Stimulated activated CD4-positive, alpha-beta T cell treated with anti-CD3 and anti-CD28 coated beads, Interleukin-2, amount 100 ng/mL, for 48 hours (primary cell): ENCODE measurements around the gene PAM16.

Experiments
- DNase-seq, 2 donors: peaks; one replicate each; pipeline ENCODE4 v3.0.0-alpha.2; 2020

PAM16 gene

DNA sequence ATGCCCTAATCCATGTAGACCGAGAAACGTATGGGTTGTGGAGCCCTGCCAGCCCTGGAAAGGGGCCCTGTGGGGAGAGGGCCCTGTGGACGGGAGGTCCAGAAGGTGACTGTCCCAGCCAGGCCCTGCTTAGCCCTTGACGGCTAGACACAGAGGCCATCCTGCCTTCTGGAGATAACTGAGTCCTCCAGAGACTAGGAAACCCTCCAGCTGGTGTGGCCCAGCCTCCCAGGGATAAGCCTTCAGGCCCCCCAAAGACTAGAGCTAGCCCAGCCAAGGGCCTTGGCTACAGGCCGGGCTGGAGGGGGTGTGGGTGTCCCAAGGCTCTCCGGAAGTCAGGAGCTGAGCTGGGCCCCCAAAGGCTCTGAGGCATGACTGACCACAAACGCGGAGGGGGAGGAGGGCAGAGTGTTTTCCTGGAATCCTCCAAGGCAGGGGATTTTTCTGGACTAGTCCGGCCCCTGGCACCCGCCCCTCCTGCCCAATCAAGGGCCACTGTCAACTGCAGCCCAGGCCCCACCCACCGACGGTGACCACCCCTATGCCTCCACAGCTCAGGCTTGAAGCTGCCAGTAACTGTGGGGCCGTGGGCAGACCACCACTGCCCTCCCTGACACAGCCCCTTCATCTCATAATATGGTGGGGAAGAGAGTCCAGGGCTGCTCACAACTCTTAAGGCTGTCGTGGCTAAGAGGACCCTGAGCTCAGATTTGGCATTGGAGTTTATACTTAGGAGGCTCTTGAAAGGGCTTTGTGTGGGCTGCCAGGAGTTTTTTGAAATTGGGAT, 19.6 kb upstream of the PAM16 start:
- no peak for DNase-seq

DNA sequence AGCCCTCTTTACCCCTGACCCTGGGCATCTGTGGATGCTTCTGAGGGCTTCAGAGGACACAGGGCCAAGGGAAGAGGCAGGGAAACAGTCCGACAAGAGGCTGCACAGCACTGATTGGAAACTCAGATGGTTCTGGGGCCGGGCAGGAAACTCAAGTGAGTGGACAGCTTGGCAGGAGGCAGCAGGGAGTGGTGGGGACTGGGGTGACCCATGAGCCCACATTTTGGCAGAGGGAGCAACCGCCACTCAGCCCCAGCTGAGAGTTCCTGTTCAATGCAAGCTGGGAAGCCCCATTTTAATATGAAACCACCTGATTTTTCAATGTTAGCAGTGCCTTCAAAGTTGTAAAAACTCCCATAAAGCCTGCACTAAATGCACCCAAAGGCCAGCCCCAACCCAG, 19.0 kb upstream of the PAM16 start:
- DNase-seq, result no peak

DNA sequence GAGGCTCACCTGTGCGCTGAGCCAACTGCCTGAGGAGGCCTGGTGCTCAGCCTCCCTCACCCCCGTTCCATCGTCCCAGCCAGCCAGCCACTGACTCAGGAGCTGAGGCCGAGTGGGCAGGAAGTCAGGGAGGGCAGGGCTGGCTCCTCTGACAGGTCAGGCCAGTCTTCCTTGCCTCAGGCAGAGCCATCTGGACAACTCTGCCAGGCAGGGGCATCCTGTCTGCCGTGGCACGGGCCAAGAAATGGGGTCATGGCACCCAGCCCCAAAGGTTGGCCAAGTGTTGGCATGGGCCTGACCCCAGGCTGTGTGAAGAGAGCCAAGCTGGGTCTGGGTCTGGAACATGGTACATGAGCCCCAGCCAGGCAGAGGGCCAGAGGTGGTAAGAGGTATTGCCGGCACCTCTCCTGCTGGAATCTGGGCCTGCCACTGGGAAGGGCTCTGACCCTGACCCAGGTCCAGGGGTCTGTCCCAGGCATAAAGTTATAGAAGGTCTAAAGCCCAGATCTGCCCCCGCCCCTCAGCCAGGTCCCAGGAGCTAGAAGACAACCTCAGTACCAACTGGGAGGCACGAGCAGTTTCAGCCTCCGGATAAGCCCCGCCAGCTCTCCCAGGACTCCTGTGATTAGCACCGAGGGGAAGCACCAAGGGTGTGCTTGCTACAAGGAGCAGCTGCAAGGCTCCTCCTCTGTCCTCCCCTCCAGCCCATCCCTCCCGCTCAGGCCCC, 18.0 kb upstream of the PAM16 start:
- DNase-seq, result no peak

DNA sequence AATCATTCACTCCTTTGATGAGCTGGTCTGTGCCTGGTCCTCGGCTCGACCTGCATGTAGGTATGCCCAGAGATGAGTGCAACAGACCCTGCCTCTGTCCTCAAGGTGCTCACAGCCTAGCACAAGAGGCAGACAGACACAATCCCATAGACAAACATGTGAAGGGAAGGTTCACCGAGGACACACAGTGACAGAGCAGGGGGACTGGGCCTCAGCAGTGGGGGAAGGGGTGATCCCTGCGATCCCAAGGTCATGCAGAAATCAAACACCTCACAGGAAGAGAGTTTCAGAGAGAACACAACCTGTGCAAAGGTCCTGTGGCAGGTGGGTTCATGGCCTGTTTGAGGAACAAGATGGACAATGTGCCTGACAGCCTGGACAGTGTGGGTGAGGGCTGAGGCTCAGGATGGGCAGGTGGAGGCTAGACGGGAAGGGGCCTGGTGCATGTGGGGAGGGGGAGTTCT, 16.3 kb upstream of the PAM16 start:
- DNase-seq, result no peak

DNA sequence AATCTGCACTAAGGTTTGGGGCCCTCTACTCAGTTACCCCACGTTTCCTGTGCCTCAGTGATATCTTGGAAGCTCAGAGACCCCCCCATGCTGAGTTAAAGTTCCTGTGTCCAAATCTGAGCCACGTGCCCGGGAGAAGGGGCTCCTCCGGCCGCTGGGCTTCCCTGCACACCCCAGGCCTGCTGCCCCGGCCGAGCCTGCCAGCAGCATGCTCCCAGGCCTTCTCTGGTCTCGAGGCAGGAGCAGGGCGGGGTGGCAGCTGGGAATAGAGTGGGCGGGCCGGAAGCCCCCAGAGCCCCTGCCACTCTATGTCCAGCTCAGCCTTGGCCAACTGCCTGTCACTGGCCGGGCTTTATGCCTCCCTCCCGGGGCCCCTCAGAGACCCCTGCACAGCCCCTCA, 14.9 kb upstream of the PAM16 start:
- no peak for DNase-seq

DNA sequence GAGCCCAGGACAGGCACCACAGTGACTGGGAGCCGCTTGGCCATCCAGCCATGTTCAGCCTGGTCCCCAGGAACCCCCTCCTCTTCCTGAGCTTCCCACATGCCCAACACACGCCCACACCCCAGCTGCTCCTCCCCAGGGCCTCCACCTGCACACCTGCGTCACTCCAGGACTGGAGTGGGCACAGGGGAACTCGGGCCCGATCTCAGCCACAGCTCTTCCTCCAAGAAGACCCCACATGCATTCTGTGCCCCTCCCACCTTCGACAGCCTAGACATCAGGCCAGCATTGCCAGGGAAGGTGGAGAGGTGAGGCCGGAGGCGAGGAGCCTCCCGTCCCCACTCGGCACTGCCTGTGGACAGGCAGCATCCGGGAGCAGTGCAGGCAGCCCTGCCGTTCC, 14.5 kb upstream of the PAM16 start:
- no peak for DNase-seq

DNA sequence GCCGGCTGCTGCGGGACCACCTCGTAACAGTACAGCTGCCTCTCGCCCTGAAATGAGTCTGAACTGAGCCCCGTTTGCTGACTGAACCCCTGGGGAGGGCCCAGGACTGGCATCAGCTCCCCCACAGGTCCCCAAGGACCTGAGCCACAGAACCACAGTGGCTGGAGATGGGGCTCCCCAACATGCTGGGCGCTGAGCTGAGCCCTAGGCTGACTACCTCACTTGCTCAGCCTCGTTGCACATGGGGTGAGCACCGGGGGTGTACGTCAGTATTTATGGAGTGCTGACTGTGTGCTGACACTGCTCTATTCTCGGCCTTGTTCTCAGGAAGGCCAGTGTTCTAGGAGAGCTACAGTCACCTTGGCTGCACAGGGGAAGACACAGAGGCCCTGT, 13.9 kb upstream of the PAM16 start:
- no peak for DNase-seq

DNA sequence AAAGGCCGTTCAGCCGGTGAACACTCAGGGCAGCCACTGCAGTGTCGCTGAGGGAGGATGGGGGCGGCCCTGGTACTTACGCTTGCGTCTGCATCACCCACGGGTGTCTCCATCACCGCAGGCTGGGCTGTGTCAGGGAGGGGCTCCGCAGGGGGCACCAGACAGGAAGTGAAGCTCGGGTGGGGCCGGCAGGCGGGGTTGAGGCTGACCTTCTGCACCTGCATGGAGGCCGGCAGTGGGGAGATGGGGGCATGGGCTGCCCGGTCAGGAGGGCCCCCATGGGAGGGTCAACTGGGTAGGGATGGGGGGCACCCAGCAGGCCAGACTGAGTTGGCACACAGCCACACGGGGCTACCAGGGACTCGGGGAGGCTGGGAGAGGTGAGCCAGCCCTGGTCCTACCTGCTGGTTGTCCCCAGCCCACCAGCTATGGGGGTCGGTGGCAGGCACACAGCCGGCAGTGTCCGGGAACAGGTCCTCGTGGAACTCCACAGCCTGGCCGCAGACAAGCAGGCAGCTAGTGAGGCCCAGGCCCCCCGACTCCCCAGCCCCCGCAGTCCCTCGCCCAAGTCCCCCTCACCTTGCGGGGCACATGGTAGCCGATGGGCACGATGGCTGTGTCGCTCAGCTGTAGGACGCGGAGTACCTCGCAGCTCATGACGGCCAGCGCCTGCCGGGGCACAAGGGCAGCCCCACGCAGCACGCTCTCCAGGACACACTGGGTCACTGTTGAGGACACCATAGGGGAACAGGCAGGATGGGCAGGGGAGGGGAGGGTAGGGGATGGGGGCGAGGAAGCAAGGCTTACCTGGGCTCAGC, 13.3 kb upstream of the PAM16 start:
- DNase-seq, result no peak

DNA sequence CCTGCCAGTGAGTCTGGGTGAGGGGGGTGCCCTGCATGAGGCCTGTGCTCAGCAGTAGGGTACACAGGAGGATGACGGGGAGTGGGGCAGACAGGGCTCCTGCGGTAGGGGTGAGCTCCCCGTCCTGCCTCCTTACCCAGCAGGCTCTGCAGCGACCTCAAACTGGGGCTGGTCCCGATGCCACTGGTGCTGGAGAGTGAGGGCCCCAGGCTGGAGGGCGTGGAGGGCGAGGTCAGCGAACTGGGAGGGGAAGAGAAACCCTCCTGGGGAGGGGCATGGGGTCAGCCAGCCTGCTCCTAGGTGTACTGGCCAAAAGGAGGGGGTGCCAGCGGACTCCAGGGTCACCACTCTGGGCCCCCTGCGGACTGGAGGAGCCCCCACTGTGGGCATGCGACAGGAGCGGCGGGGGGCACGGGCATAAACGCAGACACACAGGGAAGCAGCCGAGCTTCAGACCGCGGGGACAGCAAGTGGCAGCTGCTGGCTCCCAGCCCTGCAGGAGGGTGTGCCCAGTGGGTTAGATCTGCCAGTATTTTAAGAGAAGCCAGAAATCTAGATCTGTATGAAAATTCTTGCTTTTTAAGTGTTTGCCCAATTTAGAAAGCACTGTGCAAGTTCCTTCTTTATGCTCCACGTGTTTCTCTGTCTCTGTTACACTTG, 11.5 kb upstream of the PAM16 start:
- DNase-seq, result no peak

DNA sequence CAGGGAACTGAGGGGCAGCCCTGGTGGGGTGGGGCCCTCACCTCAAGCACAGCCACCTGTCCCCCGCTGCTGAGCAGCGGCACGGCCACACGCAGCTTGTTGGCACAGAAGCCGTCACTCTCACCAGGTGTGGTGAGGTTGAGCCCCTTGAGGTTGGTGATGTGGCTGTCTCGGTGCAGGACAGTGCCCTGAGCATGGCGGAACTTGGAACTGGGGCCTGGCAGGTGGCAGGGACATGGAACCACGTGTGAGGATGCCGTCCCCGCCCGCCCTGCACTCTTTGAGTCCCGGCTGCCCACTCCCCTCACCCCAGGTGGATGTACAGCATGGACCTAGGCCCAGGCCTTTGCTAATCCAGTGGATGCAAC, 10.8 kb upstream of the PAM16 start:
- no peak for DNase-seq

DNA sequence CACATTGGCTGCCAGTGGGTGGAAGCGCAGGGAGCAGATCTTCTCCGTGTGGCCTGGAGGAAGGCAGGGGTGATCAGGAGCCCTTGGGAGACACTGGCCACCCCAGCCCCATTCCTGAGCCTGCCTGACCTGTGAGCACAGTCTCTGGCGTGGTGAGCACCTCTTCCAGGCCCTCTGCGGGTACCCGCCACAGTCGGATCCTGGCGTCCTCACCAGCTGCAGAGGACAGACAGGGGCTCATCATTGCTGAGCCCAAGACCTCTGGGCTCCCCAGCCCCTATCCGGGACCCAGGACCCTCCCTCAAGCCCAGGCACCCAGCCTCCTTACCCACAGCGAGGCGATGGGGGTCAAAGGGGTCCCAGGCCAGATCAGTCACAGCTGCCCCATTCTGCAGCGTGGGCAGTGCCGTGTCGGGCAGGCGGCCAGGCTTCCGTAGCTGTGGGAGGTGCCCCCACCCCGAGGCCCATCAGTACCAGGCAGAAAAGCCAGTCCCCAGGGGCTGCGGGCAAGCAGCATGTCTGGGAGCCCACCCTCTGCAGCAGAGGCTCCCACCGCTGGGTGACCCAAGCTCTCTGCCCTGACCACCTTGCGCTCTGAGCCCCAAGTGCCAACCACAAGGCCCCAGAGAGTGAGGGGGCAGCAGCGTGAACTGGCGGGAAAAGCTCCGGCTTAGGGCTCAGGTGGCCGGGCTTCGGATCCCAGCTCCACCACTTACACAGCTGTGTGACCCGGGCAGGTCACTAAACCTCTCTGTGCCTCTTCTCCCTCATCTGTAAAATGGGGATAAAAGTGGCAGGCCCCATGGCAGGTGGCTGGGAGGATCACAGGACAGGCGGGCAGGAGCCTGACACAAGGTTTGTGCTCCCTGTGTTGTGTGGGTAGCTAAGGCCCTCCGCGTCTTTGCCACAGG, 10.2 kb upstream of the PAM16 start:
- no peak for DNase-seq

DNA sequence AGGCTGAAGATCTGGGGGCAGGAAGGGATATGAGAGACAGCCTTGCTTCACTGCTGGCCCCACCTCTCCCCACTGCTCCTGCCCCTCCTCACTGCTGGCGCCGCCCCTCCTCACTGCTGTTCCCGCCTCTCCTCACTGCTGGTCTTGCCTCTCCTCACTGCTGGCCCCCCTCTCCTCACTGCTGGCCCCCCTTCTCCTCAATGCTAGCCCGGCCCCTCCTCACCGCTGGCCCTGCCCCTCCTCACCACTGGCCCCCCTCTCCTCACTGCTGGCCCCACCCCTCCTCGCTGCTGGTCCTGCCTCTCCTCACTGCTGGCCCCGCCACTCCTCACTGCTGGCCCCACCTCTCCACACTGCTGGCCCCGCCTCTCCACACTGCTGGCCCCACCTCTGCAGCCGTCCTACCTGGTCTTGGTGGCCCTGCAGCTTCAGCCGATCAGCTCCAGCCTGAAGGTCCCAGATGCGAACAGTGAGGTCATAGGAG, 9.5 kb upstream of the PAM16 start:
- DNase-seq, result no peak

DNA sequence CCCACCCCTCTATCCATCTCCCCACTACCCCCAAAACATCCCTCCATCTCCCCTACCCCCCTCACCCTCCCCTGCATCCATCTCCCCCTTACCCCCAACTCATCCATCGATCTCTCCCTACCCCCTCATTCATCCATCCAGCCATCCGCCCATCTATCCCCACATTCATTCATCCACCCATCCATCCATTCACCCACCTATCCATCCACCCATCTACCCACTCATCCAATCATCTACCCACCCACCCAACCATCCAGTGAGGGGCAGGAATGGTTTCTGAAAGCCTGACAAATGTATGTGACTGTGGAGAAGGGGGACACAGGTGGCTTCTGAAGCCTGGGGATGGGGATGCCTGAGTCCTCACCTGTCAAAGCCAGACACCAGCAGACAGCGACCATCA, 8.8 kb upstream of the PAM16 start:
- no peak for DNase-seq

DNA sequence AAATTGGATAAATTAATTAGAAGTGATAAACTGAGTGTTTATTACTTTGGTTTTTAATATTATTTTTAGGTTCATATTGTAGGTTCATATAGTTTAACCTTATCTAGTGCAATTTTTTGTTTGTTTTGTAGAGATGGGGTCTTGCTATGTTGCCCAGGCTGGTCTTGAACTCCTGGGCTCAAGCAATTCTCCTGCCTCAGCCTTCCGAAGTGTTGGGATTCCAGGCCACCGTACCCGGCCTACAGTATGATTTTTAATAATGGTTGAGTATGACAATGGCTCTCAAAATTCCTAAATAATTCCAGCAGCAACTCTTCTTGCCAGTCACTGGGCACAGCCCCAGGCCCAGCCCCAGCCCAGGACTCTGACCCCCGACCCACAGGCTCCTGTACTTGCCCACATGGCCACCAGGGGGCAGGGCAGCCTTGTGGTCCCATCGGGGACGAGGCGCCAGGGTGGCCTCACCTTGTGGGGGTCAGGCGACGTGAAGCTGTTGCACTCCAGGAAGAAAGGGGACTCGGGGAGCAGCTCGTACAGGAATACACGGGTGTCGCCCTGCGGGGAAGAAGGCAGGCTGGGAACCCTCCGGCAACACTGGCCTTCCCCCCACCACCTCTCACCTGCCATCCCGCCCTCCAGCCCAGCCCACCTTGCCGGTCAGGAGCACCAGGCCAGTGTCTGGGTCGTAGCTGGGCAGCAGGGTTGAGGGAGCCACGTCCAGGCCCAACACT, 7.9 kb upstream of the PAM16 start:
- DNase-seq, result peak; percentile 59 to 72

DNA sequence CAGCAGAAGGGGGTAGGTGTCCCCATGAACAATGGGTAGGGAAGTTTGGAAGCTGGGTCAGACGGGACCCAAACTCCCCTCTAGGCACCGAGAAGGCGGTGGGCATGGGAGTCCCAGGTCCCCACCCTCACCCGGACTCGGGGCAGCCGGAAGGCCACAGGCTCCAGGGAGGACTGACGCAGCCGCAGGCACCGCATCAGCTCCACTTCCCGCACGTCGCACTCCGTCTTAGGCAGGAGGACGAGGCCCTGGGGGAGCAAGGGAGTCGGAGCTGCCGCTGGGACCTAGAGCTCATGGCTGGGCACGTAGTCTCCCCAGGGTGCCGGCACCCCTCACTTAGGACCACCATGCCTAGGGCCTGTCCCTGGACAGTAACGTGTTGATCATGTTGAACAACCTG, 7.1 kb upstream of the PAM16 start:
- no peak for DNase-seq

DNA sequence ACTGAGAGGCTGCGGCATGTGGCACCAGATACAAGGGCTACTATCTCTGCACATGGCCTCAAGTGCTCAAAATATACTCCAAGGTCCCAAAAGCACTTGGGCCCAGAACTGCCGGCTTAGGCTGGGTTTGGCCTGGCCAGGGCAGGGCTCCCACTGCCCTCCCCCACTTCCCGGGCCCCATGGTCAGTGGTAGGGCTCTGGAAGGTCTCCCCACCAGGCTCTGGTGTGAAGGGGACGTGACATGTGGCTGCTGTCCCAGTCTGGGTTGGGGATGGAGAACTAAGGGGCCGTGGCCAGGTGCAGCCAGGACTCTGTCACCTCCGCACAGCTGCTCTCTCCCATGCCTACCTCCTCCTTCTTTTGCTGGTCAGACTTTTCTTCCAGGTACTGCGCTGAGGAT, 5.7 kb upstream of the PAM16 start:
- no peak for DNase-seq

DNA sequence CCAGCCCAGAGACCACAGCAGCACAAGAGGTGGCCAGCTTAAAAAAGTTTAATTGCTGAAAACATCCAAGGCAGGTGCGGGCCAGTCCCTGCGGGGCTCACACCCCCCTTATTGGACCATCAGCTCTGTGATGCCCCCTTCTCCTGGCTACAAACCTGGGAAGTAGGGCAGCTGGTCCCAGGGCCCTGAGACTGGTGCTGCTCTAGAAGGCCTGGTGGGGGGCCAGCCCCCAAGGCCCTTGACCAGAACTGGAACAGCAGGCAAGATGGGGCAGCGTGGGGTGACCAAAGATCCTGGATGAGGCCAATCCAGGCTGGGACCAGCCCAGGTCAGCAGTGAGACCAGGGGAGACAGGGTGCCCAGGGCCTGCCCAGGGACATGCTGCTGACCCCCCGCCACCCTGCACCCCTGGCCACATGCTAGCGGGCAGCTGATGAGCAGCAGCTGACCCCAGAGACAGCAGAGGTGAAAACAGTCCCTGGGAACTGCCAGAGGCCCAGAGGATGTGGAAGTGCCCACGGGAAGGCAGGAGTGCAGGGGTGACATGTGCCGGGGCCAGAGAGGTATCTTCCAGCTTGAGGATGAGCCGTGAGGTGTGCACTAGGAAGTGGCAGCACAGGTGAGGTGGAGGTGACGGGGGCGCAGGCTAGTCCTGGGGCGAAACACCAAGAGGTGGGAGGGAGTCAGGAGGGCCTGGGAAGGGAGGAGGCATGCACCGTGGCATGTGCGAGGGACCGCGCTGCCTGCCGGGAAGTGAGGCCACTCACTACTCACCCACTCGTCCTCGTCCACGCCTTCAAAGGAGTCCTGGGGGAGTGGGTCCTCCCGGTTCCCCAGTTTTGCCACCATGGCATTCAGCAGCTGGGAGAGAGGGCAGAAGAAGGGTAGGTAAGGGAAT, 3.6 kb upstream of the PAM16 start:
- DNase-seq, result no peak

DNA sequence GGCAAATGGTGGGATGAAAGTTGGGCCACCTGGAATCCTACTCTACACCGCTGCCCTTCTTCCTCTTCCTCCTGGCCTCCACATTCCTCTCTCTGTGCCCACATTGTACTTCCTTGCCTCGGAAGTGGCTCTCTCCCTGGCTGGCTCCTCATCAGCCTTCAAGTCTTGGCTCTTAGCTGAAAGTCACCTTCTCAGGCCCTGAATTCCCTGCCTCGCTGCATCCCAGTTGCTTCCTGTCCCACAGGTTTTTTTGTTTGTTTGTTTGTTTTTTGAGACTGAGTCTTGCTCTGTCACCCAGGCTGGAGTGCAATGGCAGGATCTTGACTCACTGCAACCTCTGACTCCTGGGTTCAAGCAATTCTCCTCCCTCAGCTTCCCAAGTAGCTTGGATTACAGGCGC, 2.6 kb upstream of the PAM16 start:
- no peak for DNase-seq

DNA sequence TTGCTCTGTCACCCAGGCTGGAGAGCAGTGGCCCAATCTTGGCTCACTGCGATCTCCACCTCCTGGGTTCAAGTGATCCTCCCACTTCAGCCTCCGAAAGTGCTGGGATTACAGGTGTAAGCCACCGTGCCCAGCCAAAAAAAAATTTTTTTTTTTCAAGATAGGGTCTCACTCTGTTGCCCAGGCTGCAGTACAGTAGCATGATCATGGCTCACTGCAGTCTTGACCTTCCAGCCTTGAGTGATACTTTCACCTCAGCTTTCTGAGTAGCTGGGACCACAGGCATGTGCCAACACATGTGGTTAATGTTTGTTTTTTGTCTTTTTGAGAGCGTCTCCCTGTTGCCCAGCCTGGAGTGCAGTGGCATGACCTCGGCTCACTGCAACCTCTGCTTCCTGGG, 1.7 kb upstream of the PAM16 start:
- DNase-seq, result no peak

DNA sequence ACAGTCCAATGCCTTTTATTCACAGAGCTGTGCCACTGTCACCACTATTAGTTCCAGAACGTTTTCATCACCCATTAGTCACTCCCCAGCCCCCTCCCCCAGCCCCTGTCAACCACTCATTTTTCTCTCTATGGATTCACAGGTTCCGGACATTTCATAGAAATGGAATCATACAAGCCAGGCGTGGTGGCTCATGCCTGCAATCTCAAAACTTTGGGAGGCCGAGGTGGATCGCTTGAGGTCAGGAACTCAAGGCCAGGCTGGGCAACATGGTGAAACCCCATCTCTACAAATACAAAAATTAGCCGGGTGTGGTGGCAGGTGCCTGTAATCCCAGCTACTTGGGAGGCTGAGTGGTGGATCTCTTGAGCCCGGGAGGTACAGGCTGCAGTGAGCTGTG, 759 bp upstream of the PAM16 start:
- no peak for DNase-seq
